ENCODE results near the gene LIMCH1.

- no peak for TF ChIP-seq GATA2 (IDR thresholded peaks at IDR 0.05; ENCODE audit: low read depth, low read length)
- TF ChIP-seq GATA3 (IDR thresholded peaks at IDR 0.05; ENCODE audit: low read depth, low read length) = no peak
Observed at GRCh38 chr4:41692717-41693345, 154.9 kb downstream of the LIMCH1 start.

Data from SH-SY5Y (cell line).